CD4-positive, alpha-beta T cell (primary cell): ENCODE data around the gene LRRC1. TPM values are rescaled to one million over a fixed set of nuclear protein-coding genes. Genes with fewer than 3 reads are reported as not detected.

ENCODE experiments used
- ATAC-seq: fragments of 200-7000 bp; cut with Tn5 transposase; one replicate; pipeline ENCODE4 v1.10.0; 2022; ENCODE audit warnings: mild to moderate bottlenecking; ENCODE audit not compliant: poor library complexity
- CTCF ChIA-PET: fragments of 350-600 bp; sonication (Branson Sonifier 250); formaldehyde crosslinking; loops from one replicate; lab custom pipeline; 2021; ENCODE audit warnings: antibody characterized with exemption, inconsistent platforms; lab: Charles Lee
- POLR2A ChIA-PET: fragments of 350-600 bp; sonication (Branson Sonifier 250); formaldehyde crosslinking; loops from one replicate; lab custom pipeline; 2021; ENCODE audit warnings: antibody characterized with exemption, inconsistent platforms; lab: Charles Lee
- DNase-seq, 14 experiments: peaks; one replicate each; pipeline ENCODE4 v3.0.0-alpha.2; 2013 to 2020; ENCODE audit warnings: mixed read lengths in 2 of 14
- H3K27ac ChIP-seq, 2 donors: one replicate each; pipeline versions ENCODE4 v1.5.1 to v1.7.0; 2013; ENCODE audit warnings: low read length in 2 of 2, low read depth in 1 of 2, mild to moderate bottlenecking in 1 of 2
- H3K27me3 ChIP-seq, 2 experiments: 1 replicate in 1 of 2; 2 replicates in 1 of 2; pipeline versions ENCODE4 v1.6.1 to v1.7.0; 2013; ENCODE audit warnings: low read length in 2 of 2, control low read depth in 1 of 2, mild to moderate bottlenecking in 1 of 2, moderate library complexity in 1 of 2; ENCODE audit not compliant: insufficient read depth in 2 of 2, control insufficient read depth in 1 of 2
- H3K36me3 ChIP-seq: one replicate; pipeline ENCODE4 v1.6.1; 2013; ENCODE audit warnings: low read length, control low read depth; ENCODE audit not compliant: insufficient read depth
- H3K4me1 ChIP-seq: one replicate; pipeline ENCODE4 v1.6.1; 2013; ENCODE audit warnings: low read length, control low read depth; ENCODE audit not compliant: insufficient read depth
- H3K4me3 ChIP-seq: one replicate; pipeline ENCODE4 v1.5.1; 2013; ENCODE audit warnings: mild to moderate bottlenecking, low read length, moderate library complexity
- H3K9me3 ChIP-seq, 2 experiments: 1 replicate in 1 of 2; 2 replicates in 1 of 2; pipeline versions ENCODE4 v1.6.1 to v1.7.0; 2013; ENCODE audit warnings: low read length in 2 of 2, mild to moderate bottlenecking in 2 of 2, control low read depth in 1 of 2, moderate library complexity in 1 of 2; ENCODE audit not compliant: control insufficient read depth in 1 of 2, insufficient read depth in 1 of 2
- H3K27ac Mint-ChIP-seq: one replicate; pipeline ENCODE4 v1.8.0; 2020; ENCODE audit warnings: mixed read lengths
- H3K27me3 Mint-ChIP-seq: one replicate; pipeline ENCODE4 v1.8.0; 2021; ENCODE audit warnings: mixed read lengths
- H3K36me3 Mint-ChIP-seq: one replicate; pipeline ENCODE4 v1.8.0; 2021; ENCODE audit warnings: low read depth, mixed read lengths
- H3K4me1 Mint-ChIP-seq: one replicate; pipeline ENCODE4 v1.8.0; 2021; ENCODE audit warnings: low read depth, mixed read lengths
- H3K4me3 Mint-ChIP-seq: one replicate; pipeline ENCODE4 v1.8.0; 2020; ENCODE audit warnings: mild to moderate bottlenecking, mixed read lengths
- H3K9me3 Mint-ChIP-seq: one replicate; pipeline ENCODE4 v1.8.0; 2020; ENCODE audit warnings: mixed read lengths
- CTCF ChIP-seq: fragments of 200-600 bp; IDR thresholded peaks from one replicate; pipeline ENCODE4 v1.8.0; 2022; ENCODE audit warnings: antibody characterized with exemption, mild to moderate bottlenecking
- intact Hi-C, 2 experiments: fragments of 100-400 bp; cut with DNase I in 1 of 2; cut with micrococcal nuclease in 1 of 2; formaldehyde crosslinking; loops; one replicate each; pipeline versions ENCODE4 v1.15.1 to v1.9.0; 2023 to 2025; cut with DNase I, micrococcal nuclease
- total RNA-seq, 174 experiments: library from RNA in 2 of 174; stranded (reverse) in 2 of 174; gene quantifications; one replicate each; pipeline ENCODE4 v1.2.3 and lab custom pipeline; 2021 to 2026

The LRRC1 gene
- total RNA-seq, 2 experiments from 2014 or later, result 0.78 to 1.1 TPM

GRCh38 chr6:53943395-53943794, 148.6 kb downstream of the LRRC1 start:
- Histone ChIP-seq H3K36me3 (no peaks in the 10 kb centered on the region), H3K4me1 (no peaks in the 10 kb centered on the region), H3K9me3 (peaks cover 0 to 9% of the 10 kb centered on the region in 2 experiments), H3K27me3 (peaks cover 0 to 5% of the 10 kb centered on the region in 2 experiments), H3K27ac (no peak overlapping the region), H3K4me3 (no peak overlapping the region)
- DNase-seq (no peak), ATAC-seq (no peak)
- ChIA-PET POLR2A (no interaction called here), CTCF (no interaction called here)
- Mint-ChIP-seq H3K27me3 (no peaks in the 10 kb centered on the region), H3K4me1 (no peaks in the 10 kb centered on the region), H3K27ac (no peak overlapping the region), H3K36me3 (no peaks in the 10 kb centered on the region), H3K4me3 (no peak overlapping the region), H3K9me3 (no peaks in the 10 kb centered on the region)
- TF ChIP-seq CTCF, result no peak
- intact Hi-C loops, result no loop called here

GRCh38 chr6:53944091-53944490, 149.3 kb downstream of the LRRC1 start:
- Histone ChIP-seq H3K4me3 (no peak overlapping the region), H3K4me1 (no peaks in the 10 kb centered on the region), H3K9me3 (peaks cover 0 to 9% of the 10 kb centered on the region in 2 experiments), H3K27ac (no peak overlapping the region), H3K36me3 (no peaks in the 10 kb centered on the region), H3K27me3 (peaks cover 0 to 5% of the 10 kb centered on the region in 2 experiments)
- Mint-ChIP-seq H3K36me3 (no peaks in the 10 kb centered on the region), H3K4me1 (no peaks in the 10 kb centered on the region), H3K9me3 (no peaks in the 10 kb centered on the region), H3K27me3 (no peaks in the 10 kb centered on the region), H3K27ac (no peak overlapping the region), H3K4me3 (no peak overlapping the region)
- ATAC-seq (no peak), DNase-seq (no peak)
- CTCF ChIA-PET, result no interaction called here
- TF ChIP-seq CTCF, result no peak
- POLR2A ChIA-PET, result no interaction called here
- intact Hi-C loops, result no loop called here

- ChIA-PET CTCF (no interaction called here), POLR2A (no interaction called here)
- no peak for TF ChIP-seq CTCF
- Histone ChIP-seq H3K4me3 (no peak overlapping the region), H3K27me3 (peaks cover 0 to 5% of the 10 kb centered on the region in 2 experiments), H3K27ac (no peak overlapping the region), H3K4me1 (no peaks in the 10 kb centered on the region), H3K36me3 (no peaks in the 10 kb centered on the region), H3K9me3 (peaks cover 0 to 9% of the 10 kb centered on the region in 2 experiments)
- H3K9me3 Mint-ChIP-seq, result no peaks in the 10 kb centered on the region
- no peak for ATAC-seq
- no peak overlapping the region for H3K27ac Mint-ChIP-seq
- H3K36me3 Mint-ChIP-seq, result no peaks in the 10 kb centered on the region
- H3K27me3 Mint-ChIP-seq, result no peaks in the 10 kb centered on the region
- no peak overlapping the region for H3K4me3 Mint-ChIP-seq
- intact Hi-C loops, result no loop called here
- H3K4me1 Mint-ChIP-seq, result no peaks in the 10 kb centered on the region
- no peak for DNase-seq
These were observed 149.7 kb downstream of the LRRC1 start for GRCh38 chr6:53944543-53944942.
